Chondrocyte (in vitro differentiated cells): ENCODE results near the gene CCL4L2. TPM values are rescaled to one million over a fixed set of nuclear protein-coding genes. Genes with fewer than 3 reads are reported as not detected.
A peak's percentile ranks its signal among the peaks of the same experiment; 100 is the strongest.
"Not testable (repeated sequence)": the region's sequence is repeated elsewhere in the genome, so short reads cannot be mapped to it uniquely, and the experiment has no call there.

Source experiments
- DNase-seq: peaks from one replicate; pipeline ENCODE4 v3.0.0; 2021; ENCODE audit warnings: mixed read lengths, low spot score
- H3K27ac Mint-ChIP-seq: one replicate; pipeline ENCODE4 v1.8.0; 2021; ENCODE audit warnings: mild to moderate bottlenecking, moderate library complexity, mixed read lengths; ENCODE audit not compliant: unreplicated experiment
- H3K27me3 Mint-ChIP-seq: 2 replicates; pipeline ENCODE4 v1.8.0; 2021; ENCODE audit warnings: low read depth, mixed read lengths
- H3K36me3 Mint-ChIP-seq: 2 replicates; pipeline ENCODE4 v1.8.0; 2021; ENCODE audit warnings: low read depth, mixed read lengths
- H3K4me1 Mint-ChIP-seq: 2 replicates; pipeline ENCODE4 v1.8.0; 2021; ENCODE audit warnings: low read depth, mild to moderate bottlenecking, mixed read lengths
- H3K4me3 Mint-ChIP-seq: one replicate; pipeline ENCODE4 v1.8.0; 2021; ENCODE audit warnings: mild to moderate bottlenecking, moderate library complexity, mixed read lengths; ENCODE audit not compliant: unreplicated experiment
- H3K9me3 Mint-ChIP-seq: 2 replicates; pipeline ENCODE4 v1.8.0; 2021; ENCODE audit warnings: low read depth, mixed read lengths
- total RNA-seq: library from RNA; stranded (reverse); gene quantifications from 3 replicates; pipeline ENCODE4 v1.2.1, GENCODE V29; 2021
- TF ChIP-seq, protein P1 (sequence below): fragments of 200-600 bp; sonication (generic); IDR thresholded peaks from 2 replicates; pipeline ENCODE4 v1.5.0; 2021; ENCODE audit warnings: antibody characterized with exemption, mild to moderate bottlenecking, moderate library complexity

Gene CCL4L2
- total RNA-seq, 1 donor from 2014 or later: not detected

DNA sequence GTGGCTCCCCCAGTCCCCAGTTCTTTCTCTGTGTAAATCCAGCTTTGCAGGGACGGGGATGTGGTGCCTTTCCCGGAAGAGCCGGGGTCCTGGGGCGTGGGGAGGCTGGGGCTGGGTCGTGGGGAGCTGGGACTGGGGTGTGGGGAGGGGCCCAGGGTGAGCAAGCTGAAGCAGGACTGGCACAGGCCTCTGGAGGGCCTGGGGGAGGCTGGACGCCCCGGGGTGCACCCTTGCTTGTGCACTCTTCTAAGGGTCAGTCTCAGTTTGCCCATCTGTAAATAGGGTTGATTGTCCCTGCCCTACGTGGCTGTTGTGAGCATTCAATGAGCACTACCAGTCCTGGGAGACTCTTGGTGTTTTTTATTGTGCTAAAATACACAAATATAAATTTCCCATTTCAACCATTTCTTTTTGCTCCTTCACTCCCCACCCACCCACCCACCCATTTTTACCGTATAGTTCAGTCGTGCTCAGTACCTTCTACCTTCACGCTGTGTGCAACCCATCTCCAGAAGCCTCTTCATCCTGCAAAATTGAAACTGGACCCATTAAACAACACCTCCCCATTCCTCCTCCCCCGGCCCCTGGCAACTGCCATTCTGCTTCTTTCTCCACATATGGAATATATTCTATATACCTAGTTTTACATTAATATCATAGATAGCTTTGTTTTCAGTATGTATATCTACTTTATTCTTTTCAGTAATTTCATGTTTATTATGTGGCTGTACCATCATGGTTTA, 26.7 kb upstream of the CCL4L2 start:
- Mint-ChIP-seq H3K36me3 (no peaks in the 10 kb centered on the region), H3K4me1 (peaks cover 15% of the 10 kb centered on the region), H3K27me3 (peaks cover 43% of the 10 kb centered on the region), H3K4me3 (peak overlapping the region; percentile 80), H3K27ac (no peak overlapping the region), H3K9me3 (no peaks in the 10 kb centered on the region)
- TF ChIP-seq, protein P1, sequence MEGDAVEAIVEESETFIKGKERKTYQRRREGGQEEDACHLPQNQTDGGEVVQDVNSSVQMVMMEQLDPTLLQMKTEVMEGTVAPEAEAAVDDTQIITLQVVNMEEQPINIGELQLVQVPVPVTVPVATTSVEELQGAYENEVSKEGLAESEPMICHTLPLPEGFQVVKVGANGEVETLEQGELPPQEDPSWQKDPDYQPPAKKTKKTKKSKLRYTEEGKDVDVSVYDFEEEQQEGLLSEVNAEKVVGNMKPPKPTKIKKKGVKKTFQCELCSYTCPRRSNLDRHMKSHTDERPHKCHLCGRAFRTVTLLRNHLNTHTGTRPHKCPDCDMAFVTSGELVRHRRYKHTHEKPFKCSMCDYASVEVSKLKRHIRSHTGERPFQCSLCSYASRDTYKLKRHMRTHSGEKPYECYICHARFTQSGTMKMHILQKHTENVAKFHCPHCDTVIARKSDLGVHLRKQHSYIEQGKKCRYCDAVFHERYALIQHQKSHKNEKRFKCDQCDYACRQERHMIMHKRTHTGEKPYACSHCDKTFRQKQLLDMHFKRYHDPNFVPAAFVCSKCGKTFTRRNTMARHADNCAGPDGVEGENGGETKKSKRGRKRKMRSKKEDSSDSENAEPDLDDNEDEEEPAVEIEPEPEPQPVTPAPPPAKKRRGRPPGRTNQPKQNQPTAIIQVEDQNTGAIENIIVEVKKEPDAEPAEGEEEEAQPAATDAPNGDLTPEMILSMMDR: no peak
- DNase-seq: no peak

GRCh38 chr17:36185416-36185815, 25.4 kb upstream of the CCL4L2 start:
- no peak overlapping the region for H3K4me3 Mint-ChIP-seq
- H3K27me3 Mint-ChIP-seq: peaks cover 39% of the 10 kb centered on the region
- H3K36me3 Mint-ChIP-seq: no peaks in the 10 kb centered on the region
- no peaks in the 10 kb centered on the region for H3K9me3 Mint-ChIP-seq
- TF ChIP-seq, protein P1: no peak
- H3K4me1 Mint-ChIP-seq: peaks cover 15% of the 10 kb centered on the region
- no peak for DNase-seq
- no peak overlapping the region for H3K27ac Mint-ChIP-seq

DNA sequence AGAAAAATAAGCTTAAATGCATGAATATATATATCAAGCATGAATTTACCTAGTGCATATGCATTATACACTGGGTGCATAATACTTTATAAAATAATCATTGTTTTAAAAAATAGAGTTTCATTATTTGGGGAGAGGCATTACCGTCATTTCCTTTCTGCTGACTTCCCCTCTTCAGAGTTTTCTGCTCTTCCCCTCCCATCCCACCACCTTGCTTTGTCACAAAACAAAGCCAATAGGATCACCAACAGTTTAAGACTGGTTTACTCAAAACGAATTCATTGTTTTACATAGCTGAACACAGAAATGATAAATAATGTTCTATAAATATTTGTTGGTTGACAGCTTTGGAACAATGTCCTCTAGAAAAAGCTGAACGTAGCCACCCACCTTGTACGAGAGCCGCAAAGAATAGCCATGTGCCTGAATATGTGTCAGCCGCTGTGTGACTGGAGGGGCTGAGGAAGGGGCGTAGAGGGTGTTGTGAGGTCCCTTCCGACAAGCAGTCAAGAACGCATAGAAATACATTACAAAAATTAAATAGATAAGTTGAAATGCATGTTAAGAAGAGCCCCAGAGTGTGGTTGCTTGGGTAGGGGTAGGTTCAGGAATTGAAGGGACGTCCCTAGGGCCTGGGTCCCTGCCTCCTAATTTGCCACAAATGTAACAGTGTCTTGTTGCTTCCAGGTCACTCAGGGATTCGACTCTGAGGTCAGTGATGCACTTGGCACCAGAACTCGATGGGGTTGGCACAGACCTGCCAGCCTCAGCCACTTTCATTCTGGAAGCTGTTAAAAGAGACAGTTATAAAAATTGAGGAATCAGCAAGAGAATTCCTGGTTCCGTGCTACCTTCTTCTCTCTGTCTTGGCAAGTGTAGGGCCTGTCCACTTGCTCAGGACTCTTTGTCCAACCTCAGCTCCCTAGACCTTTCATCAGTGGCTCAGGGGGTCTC, 23.8 kb upstream of the CCL4L2 start:
- Mint-ChIP-seq H3K4me1 (peaks cover 16% of the 10 kb centered on the region), H3K27me3 (peaks cover 29% of the 10 kb centered on the region)
- not testable (repeated sequence) for H3K4me3 Mint-ChIP-seq, H3K36me3 Mint-ChIP-seq, DNase-seq, H3K9me3 Mint-ChIP-seq, H3K27ac Mint-ChIP-seq

- not testable (repeated sequence) for H3K4me3 Mint-ChIP-seq, DNase-seq, H3K27ac Mint-ChIP-seq, H3K36me3 Mint-ChIP-seq, H3K9me3 Mint-ChIP-seq
- peaks cover 18% of the 10 kb centered on the region for H3K4me1 Mint-ChIP-seq
- H3K27me3 Mint-ChIP-seq: peaks cover 28% of the 10 kb centered on the region
Observed at GRCh38 chr17:36187943-36188665, 22.8 kb upstream of the CCL4L2 start.

DNA sequence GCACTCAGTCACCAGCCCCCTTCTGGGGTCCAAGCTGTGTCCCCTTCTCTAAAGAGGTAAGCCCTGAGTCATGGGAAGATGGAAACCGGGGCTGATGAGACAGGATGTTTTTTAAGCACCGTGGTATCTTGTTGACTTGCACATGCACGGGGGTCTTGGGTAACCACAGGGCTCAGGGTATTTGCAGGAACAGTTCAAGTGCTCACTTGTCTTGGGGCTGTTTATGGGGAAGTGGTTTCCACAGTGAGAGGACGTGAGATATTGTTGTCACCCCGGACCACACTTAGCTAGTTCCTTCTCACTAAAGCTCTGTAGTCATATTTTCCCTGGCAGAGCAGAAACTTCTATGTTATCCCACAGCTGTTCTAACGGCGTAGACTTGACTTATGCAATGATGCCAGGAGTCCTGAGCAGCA, 22.0 kb upstream of the CCL4L2 start:
- Mint-ChIP-seq H3K27me3 (peaks cover 30% of the 10 kb centered on the region), H3K27ac (no peak overlapping the region), H3K36me3 (no peaks in the 10 kb centered on the region), H3K4me3 (no peak overlapping the region), H3K9me3 (no peaks in the 10 kb centered on the region), H3K4me1 (peaks cover 10% of the 10 kb centered on the region)
- TF ChIP-seq, protein P1: no peak
- no peak for DNase-seq

DNA sequence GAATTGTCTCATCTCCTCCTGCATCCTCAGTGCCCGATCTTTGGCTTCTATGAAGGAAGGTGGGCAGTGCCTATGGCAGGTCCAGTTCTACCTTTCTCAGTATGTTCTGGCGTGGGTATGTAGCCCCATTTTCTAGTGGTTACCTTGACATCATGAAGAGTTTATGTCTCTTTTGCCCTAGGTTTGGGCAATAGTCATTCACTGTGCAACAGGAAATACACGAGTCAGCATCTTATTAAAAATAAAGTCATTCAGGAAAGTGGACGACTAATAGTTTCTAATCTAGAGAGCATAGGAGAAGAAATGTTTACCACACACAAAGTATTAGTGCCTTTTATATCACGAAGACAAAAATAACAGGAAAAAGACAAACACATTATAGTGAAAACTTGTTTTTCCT, 20.9 kb upstream of the CCL4L2 start:
- DNase-seq, H3K9me3 Mint-ChIP-seq, H3K27ac Mint-ChIP-seq, H3K36me3 Mint-ChIP-seq, H3K4me3 Mint-ChIP-seq, H3K4me1 Mint-ChIP-seq: not testable (repeated sequence)
- H3K27me3 Mint-ChIP-seq: peaks cover 29% of the 10 kb centered on the region

DNA sequence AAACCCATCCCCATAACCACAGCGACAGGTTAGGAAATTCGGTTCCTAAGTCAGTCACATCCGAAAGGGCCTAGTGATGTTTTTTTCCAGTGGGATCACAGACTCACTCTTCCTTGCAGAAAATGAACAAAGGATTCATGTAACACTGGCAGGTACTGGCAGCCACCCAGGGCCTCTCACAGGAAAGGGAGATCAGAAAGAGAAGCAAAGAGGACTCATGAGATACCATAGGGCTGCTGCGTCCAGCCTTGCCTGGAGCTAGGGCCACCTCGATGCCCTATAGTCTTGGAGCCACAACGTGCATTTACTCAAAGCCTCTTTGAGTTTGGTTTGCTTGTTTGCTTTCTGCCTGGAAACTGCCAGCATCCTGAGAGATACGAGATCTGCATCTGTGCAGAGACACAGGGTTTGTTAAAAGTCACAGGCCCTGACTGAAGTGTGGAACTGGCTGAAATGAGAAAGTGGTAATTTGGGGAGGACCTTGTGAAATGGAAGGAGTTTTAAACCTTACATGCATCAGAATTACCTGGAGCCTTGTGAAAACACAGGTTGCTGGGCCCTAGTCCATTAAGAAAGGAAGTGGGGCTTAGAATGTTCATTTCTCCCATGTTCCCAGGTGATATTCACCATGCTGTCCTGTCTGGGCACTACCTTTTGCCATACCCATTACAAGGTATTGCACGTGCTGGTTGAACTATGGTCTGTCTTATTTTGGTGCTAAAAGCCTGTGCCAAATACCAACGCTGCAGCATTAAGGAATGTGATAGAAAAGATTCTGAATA, 20.1 kb upstream of the CCL4L2 start:
- H3K4me3 Mint-ChIP-seq, H3K9me3 Mint-ChIP-seq, H3K36me3 Mint-ChIP-seq, H3K4me1 Mint-ChIP-seq, DNase-seq, H3K27ac Mint-ChIP-seq: not testable (repeated sequence)
- H3K27me3 Mint-ChIP-seq: peaks cover 33% of the 10 kb centered on the region
